ENCODE data around the gene ATXN1L. TPM values are rescaled to one million over a fixed set of nuclear protein-coding genes. Genes with fewer than 3 reads are reported as not detected.

The ATXN1L gene
- total RNA-seq, 2 donors from 2014 or later, result 21.7 to 25.8 TPM

- H3K36me3 Mint-ChIP-seq (ENCODE audit: insufficient read depth in 2 of 2), result peaks cover 4 to 16% of the 10 kb centered on the region in 2 donors
- H3K27me3 Mint-ChIP-seq (ENCODE audit: low read depth), result peaks cover 12% of the 10 kb centered on the region
- peak within 1 kb of the TSS; percentile 95 for H3K27ac Mint-ChIP-seq
- no peaks in the 10 kb centered on the region for H3K9me3 Mint-ChIP-seq
- peak within 1 kb of the TSS; percentile 94 to 99 for H3K4me3 Mint-ChIP-seq
- peak; percentile 73 to 80 for ATAC-seq (replicated peaks in 1 of 2)
- peak; percentile 82 to 85 for DNase-seq
- H3K4me1 Mint-ChIP-seq (ENCODE audit: low read depth), result peaks cover 50% of the 10 kb centered on the region
These were observed 38.3 kb downstream of the ATXN1L start, which contains the start of gene ZNF821 for GRCh38 chr16:71883849-71884638. TSS of gene ZNF821 (minus strand) at chr16:71884182. CDS start at chr16:71879946, 4,236 bp downstream.

GRCh38 chr16:71885261-71885650, 39.5 kb downstream of the ATXN1L start:
- Mint-ChIP-seq H3K27me3 (ENCODE audit: low read depth) (peaks cover 12% of the 10 kb centered on the region), H3K36me3 (ENCODE audit: insufficient read depth in 2 of 2) (peaks cover 4% of the 10 kb centered on the region in 2 donors), H3K9me3 (no peaks in the 10 kb centered on the region), H3K4me1 (ENCODE audit: low read depth) (peaks cover 46% of the 10 kb centered on the region), H3K27ac (no peak overlapping the region), H3K4me3 (peak overlapping the region; percentile 94 to 99)
- no peak for DNase-seq
- ATAC-seq (replicated peaks in 1 of 2), result no peak

- no peaks in the 10 kb centered on the region for H3K9me3 Mint-ChIP-seq
- H3K27me3 Mint-ChIP-seq (ENCODE audit: low read depth), result peaks cover 12% of the 10 kb centered on the region
- no peak overlapping the region for H3K27ac Mint-ChIP-seq
These were observed 43.4 kb downstream of the ATXN1L start for GRCh38 chr16:71889147-71889546.

GRCh38 chr16:71893888-71894228, 48.1 kb downstream of the ATXN1L start:
- no peaks in the 10 kb centered on the region for H3K27me3 Mint-ChIP-seq (ENCODE audit: low read depth)
- no peak overlapping the region for H3K27ac Mint-ChIP-seq
- DNase-seq (no peak), ATAC-seq (replicated peaks in 1 of 2) (no peak)
- no peaks in the 10 kb centered on the region for H3K9me3 Mint-ChIP-seq
- H3K36me3 Mint-ChIP-seq (ENCODE audit: insufficient read depth in 2 of 2), result peaks cover 10% of the 10 kb centered on the region in 2 donors
- H3K4me1 Mint-ChIP-seq (ENCODE audit: low read depth), result peaks cover 31% of the 10 kb centered on the region
- peak overlapping the region; percentile 89 to 98 for H3K4me3 Mint-ChIP-seq

More at GRCh38 chr16:71889147-71889546, 43.4 kb downstream of the ATXN1L start:
- Mint-ChIP-seq H3K36me3 (ENCODE audit: insufficient read depth in 2 of 2) (peaks cover 0 to 3% of the 10 kb centered on the region in 2 donors), H3K4me3 (no peak overlapping the region), H3K4me1 (ENCODE audit: low read depth) (peaks cover 21% of the 10 kb centered on the region)
- ATAC-seq (replicated peaks in 1 of 2), result no peak
- no peak for DNase-seq

GRCh38 chr16:71894229-71894920, 48.6 kb downstream of the ATXN1L start:
- Mint-ChIP-seq H3K27me3 (ENCODE audit: low read depth) (no peaks in the 10 kb centered on the region), H3K4me1 (ENCODE audit: low read depth) (peaks cover 37% of the 10 kb centered on the region), H3K4me3 (peak overlapping the region; percentile 89 to 98), H3K27ac (peak overlapping the region; percentile 85), H3K9me3 (no peaks in the 10 kb centered on the region), H3K36me3 (ENCODE audit: insufficient read depth in 2 of 2) (peaks cover 10% of the 10 kb centered on the region in 2 donors)
- DNase-seq (peak; percentile 32 to 41), ATAC-seq (replicated peaks in 1 of 2) (peak; percentile 3 to 5)

GRCh38 chr16:71894921-71895678, 49.3 kb downstream of the ATXN1L start, which contains the start of gene IST1:
TSS of gene IST1 (plus strand) at chr16:71895531. CDS start at chr16:71915641, 20,110 bp downstream.
- ATAC-seq (replicated peaks in 1 of 2), result peak; percentile 94
- Mint-ChIP-seq H3K27me3 (ENCODE audit: low read depth) (no peaks in the 10 kb centered on the region), H3K4me3 (peak within 1 kb of the TSS; percentile 89 to 98), H3K36me3 (ENCODE audit: insufficient read depth in 2 of 2) (peaks cover 10% of the 10 kb centered on the region in 2 donors), H3K27ac (peak within 1 kb of the TSS; percentile 98), H3K4me1 (ENCODE audit: low read depth) (peaks cover 44% of the 10 kb centered on the region), H3K9me3 (no peaks in the 10 kb centered on the region)
- DNase-seq, result peak; percentile 98 to 99

GRCh38 chr16:71895679-71896365, 50.0 kb downstream of the ATXN1L start:
- no peak for DNase-seq
- Mint-ChIP-seq H3K36me3 (ENCODE audit: insufficient read depth in 2 of 2) (peaks cover 10% of the 10 kb centered on the region in 2 donors), H3K27ac (peak overlapping the region; percentile 98), H3K4me1 (ENCODE audit: low read depth) (peaks cover 50% of the 10 kb centered on the region), H3K9me3 (no peaks in the 10 kb centered on the region), H3K4me3 (peak overlapping the region; percentile 89 to 98), H3K27me3 (ENCODE audit: low read depth) (no peaks in the 10 kb centered on the region)
- ATAC-seq (replicated peaks in 1 of 2), result peak; percentile 42 to 45

- H3K36me3 Mint-ChIP-seq (ENCODE audit: insufficient read depth in 2 of 2), result peaks cover 10% of the 10 kb centered on the region in 2 donors
- H3K4me3 Mint-ChIP-seq, result peak overlapping the region; percentile 89 to 98
- no peaks in the 10 kb centered on the region for H3K27me3 Mint-ChIP-seq (ENCODE audit: low read depth)
- peaks cover 59% of the 10 kb centered on the region for H3K4me1 Mint-ChIP-seq (ENCODE audit: low read depth)
- no peak for DNase-seq
- H3K27ac Mint-ChIP-seq, result peak overlapping the region; percentile 87
- no peaks in the 10 kb centered on the region for H3K9me3 Mint-ChIP-seq
- ATAC-seq (replicated peaks in 1 of 2), result no peak
These were observed 51.1 kb downstream of the ATXN1L start for GRCh38 chr16:71896764-71897368.

GRCh38 chr16:71899171-71899570, 53.4 kb downstream of the ATXN1L start:
- no peak for ATAC-seq (replicated peaks in 1 of 2)
- Mint-ChIP-seq H3K4me1 (ENCODE audit: low read depth) (peaks cover 72% of the 10 kb centered on the region), H3K27ac (peak overlapping the region; percentile 80), H3K27me3 (ENCODE audit: low read depth) (no peaks in the 10 kb centered on the region), H3K4me3 (peak overlapping the region; percentile 46 to 69), H3K36me3 (ENCODE audit: insufficient read depth in 2 of 2) (peaks cover 10 to 13% of the 10 kb centered on the region in 2 donors), H3K9me3 (no peaks in the 10 kb centered on the region)
- no peak for DNase-seq

- Mint-ChIP-seq H3K27ac (peak overlapping the region; percentile 78), H3K27me3 (ENCODE audit: low read depth) (no peaks in the 10 kb centered on the region), H3K4me3 (peak overlapping the region in 1 of 2 donors; percentile 22), H3K4me1 (ENCODE audit: low read depth) (peaks cover 91% of the 10 kb centered on the region), H3K9me3 (no peaks in the 10 kb centered on the region), H3K36me3 (ENCODE audit: insufficient read depth in 2 of 2) (peaks cover 0 to 9% of the 10 kb centered on the region in 2 donors)
- no peak for ATAC-seq (replicated peaks in 1 of 2)
- no peak for DNase-seq
These were observed 57.0 kb downstream of the ATXN1L start for GRCh38 chr16:71902656-71903365.

GRCh38 chr16:71903608-71904007, 57.8 kb downstream of the ATXN1L start:
- ATAC-seq (replicated peaks in 1 of 2) (no peak), DNase-seq (no peak)
- Mint-ChIP-seq H3K27ac (peak overlapping the region; percentile 78), H3K27me3 (ENCODE audit: low read depth) (no peaks in the 10 kb centered on the region), H3K9me3 (no peaks in the 10 kb centered on the region), H3K4me1 (ENCODE audit: low read depth) (peaks cover 91% of the 10 kb centered on the region), H3K4me3 (no peak overlapping the region), H3K36me3 (ENCODE audit: insufficient read depth in 2 of 2) (peaks cover 0 to 11% of the 10 kb centered on the region in 2 donors)
